ENCODE data around the gene ZFP92. TPM values are rescaled to one million over a fixed set of nuclear protein-coding genes. Genes with fewer than 3 reads are reported as not detected.

Gene ZFP92
- total RNA-seq, 1 donor from 2014 or later = 4.5 TPM

GRCh38 chrX:153426204-153426603 is 14.9 kb downstream of the ZFP92 start:
- no peak for ATAC-seq
- H3K27me3 ChIP-seq (ENCODE audit: low read depth) = no peaks in the 10 kb centered on the region
- intact Hi-C loops (cut with DNase I) = no loop called here

DNA sequence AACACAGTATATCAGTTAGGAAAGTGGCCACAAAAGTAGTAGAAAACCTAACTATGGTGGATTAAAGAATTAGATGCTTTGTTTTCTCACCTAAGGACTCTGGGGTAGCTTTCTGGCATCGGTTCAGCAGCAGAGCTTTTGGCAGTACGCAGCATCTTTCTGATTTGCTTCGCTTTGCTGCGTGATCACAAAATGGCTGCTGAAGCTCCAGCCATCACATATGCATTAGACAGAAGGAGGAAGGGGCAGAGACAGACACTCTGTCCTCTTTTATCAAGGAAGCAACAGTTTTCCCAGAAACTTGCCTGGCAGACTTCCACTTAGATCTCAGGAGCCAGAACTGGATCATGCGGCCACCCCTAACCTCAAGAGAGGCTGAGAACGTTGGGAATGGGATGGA is 19.5 kb downstream of the ZFP92 start:
- no peak overlapping the region for H3K4me3 ChIP-seq
- intact Hi-C loops (cut with DNase I) = no loop called here
- H3K36me3 ChIP-seq = no peaks in the 10 kb centered on the region
- no peaks in the 10 kb centered on the region for H3K4me1 ChIP-seq
- H3K9me3 ChIP-seq = no peaks in the 10 kb centered on the region
- TF ChIP-seq CTCF (IDR thresholded peaks at IDR 0.05) = no peak
- DNase-seq (no peak), ATAC-seq (no peak)
- no peaks in the 10 kb centered on the region for H3K27me3 ChIP-seq (ENCODE audit: low read depth)
- no peak overlapping the region for H3K27ac ChIP-seq

More at GRCh38 chrX:153426204-153426603, 14.9 kb downstream of the ZFP92 start:
- H3K4me3 ChIP-seq = no peak overlapping the region
- no peaks in the 10 kb centered on the region for H3K4me1 ChIP-seq
- no peak for DNase-seq
- no peak overlapping the region for H3K27ac ChIP-seq
- H3K9me3 ChIP-seq = no peaks in the 10 kb centered on the region
- no peaks in the 10 kb centered on the region for H3K36me3 ChIP-seq
- TF ChIP-seq CTCF (IDR thresholded peaks at IDR 0.05) = no peak

DNA sequence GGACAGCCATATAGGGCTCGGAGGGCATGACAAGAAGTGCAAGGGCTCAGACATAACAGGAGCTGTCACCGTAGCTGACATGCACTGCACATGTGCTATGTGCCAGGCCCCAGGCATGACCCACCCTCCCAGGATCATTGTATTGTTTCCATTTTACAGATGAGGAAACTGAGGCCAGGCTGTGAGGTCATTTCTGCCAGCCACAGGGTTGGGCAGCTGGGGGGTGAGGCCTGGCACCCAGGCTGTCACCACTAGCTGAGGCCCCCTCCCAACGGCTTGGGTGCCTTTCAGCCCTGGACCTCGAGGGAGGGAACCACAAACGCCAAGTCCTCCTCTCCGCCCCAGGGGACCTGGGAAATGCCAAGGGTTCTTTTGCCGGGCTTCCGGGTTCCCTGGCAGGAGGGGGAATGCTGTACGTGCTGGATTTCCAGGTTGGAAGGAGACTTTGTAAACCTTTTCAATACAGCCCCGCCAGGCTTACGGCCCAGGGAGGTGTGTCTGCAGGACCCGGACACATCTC is 21.9 kb downstream of the ZFP92 start:
- intact Hi-C loops (cut with DNase I) = no loop called here
- no peak for DNase-seq

DNA sequence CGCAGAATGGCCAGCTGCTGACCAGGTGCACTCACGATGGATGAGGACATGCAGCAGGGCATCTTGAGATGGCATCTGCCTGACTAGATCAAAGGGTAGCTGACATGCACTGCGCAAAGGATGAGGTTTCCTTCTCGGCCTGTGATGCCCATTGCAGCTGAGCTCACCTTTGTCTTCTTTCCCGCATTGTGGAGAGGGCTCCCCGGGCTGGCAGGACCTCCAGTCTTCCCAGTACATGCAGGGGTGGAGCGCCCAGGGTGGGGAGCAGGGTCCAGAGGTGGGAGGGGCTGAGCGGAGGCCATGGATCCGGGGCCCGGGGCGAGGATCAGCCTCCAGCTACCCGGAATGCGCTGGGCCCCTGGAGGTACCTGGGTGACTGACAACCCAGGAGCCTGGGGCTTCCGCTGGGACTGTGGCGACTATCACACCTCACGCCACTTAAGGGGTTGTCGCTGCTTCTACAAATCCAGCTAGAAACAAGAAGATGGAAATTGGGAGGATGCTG is 22.6 kb downstream of the ZFP92 start:
- H3K4me1 ChIP-seq = no peaks in the 10 kb centered on the region
- H3K4me3 ChIP-seq = no peak overlapping the region
- DNase-seq (no peak), ATAC-seq (no peak)
- no peaks in the 10 kb centered on the region for H3K9me3 ChIP-seq
- H3K27me3 ChIP-seq (ENCODE audit: low read depth) = no peaks in the 10 kb centered on the region
- H3K27ac ChIP-seq = no peak overlapping the region
- TF ChIP-seq CTCF (IDR thresholded peaks at IDR 0.05) = no peak
- H3K36me3 ChIP-seq = no peaks in the 10 kb centered on the region
- intact Hi-C loops (cut with DNase I) = no loop called here

More for the DNA sequence above, 21.9 kb downstream of the ZFP92 start:
- Histone ChIP-seq H3K27me3 (ENCODE audit: low read depth) (no peaks in the 10 kb centered on the region), H3K4me3 (no peak overlapping the region), H3K4me1 (no peaks in the 10 kb centered on the region), H3K9me3 (no peaks in the 10 kb centered on the region), H3K27ac (no peak overlapping the region), H3K36me3 (no peaks in the 10 kb centered on the region)
- no peak for ATAC-seq
- TF ChIP-seq CTCF (IDR thresholded peaks at IDR 0.05) = no peak

- Histone ChIP-seq H3K36me3 (no peaks in the 10 kb centered on the region), H3K27me3 (ENCODE audit: low read depth) (no peaks in the 10 kb centered on the region), H3K4me3 (no peak overlapping the region), H3K4me1 (no peaks in the 10 kb centered on the region), H3K9me3 (no peaks in the 10 kb centered on the region), H3K27ac (no peak overlapping the region)
- intact Hi-C loops (cut with DNase I) = no loop called here
- no peak for ATAC-seq
- TF ChIP-seq CTCF (IDR thresholded peaks at IDR 0.05) = no peak
- DNase-seq = no peak
Measured at GRCh38 chrX:153434801-153435200, 23.5 kb downstream of the ZFP92 start.
